ENCODE measurements around the gene POFUT2. TPM values are rescaled to one million over a fixed set of nuclear protein-coding genes. Genes with fewer than 3 reads are reported as not detected.

POFUT2 gene
- total RNA-seq, 4 donors from 2014 or later: 4.8 to 11.0 (median 5.9) TPM

- intact Hi-C loops (cut with DNase I; ENCODE audit: low total_unique reads) (no loop called here), in situ Hi-C loops (cut with MboI; ENCODE audit: low sequenced_read_pairs in 4 of 4) (no loop called here)
- ATAC-seq: no peak
- Histone ChIP-seq H3K4me1 (no peaks in the 10 kb centered on the region), H3K4me3 (no peak overlapping the region), H3K27me3 (no peaks in the 10 kb centered on the region), H3K9me3 (peaks cover 0 to 9% (median 0%) of the 10 kb centered on the region in 3 donors), H3K27ac (no peak overlapping the region), H3K36me3 (peaks cover 0 to 44% of the 10 kb centered on the region in 2 donors)
- TF ChIP-seq CTCF (IDR thresholded peaks at IDR 0.05 in 4 of 5, conservative IDR thresholded peaks at IDR 0.05 in 1 of 5) (no peak), POLR2A (IDR thresholded peaks at IDR 0.05) (no peak)
- no peak for DNase-seq
These were observed 68.2 kb downstream of the POFUT2 start for GRCh38 chr21:45219517-45219916.

- Histone ChIP-seq H3K27me3 (no peaks in the 10 kb centered on the region), H3K9me3 (peaks cover 0 to 9% (median 0%) of the 10 kb centered on the region in 3 donors), H3K36me3 (peaks cover 0 to 33% of the 10 kb centered on the region in 2 donors), H3K4me3 (no peak overlapping the region), H3K4me1 (no peaks in the 10 kb centered on the region), H3K27ac (no peak overlapping the region)
- intact Hi-C loops (cut with DNase I; ENCODE audit: low total_unique reads): no loop called here
- DNase-seq: no peak
- in situ Hi-C loops (cut with MboI; ENCODE audit: low sequenced_read_pairs in 4 of 4): no loop called here
- TF ChIP-seq POLR2A (IDR thresholded peaks at IDR 0.05) (no peak), CTCF (IDR thresholded peaks at IDR 0.05 in 4 of 5, conservative IDR thresholded peaks at IDR 0.05 in 1 of 5) (no peak)
- no peak for ATAC-seq
These were observed 70.7 kb downstream of the POFUT2 start for GRCh38 chr21:45217010-45217409.

- Histone ChIP-seq H3K9me3 (peaks cover 0 to 9% (median 0%) of the 10 kb centered on the region in 3 donors), H3K4me1 (no peaks in the 10 kb centered on the region), H3K27ac (no peak overlapping the region), H3K27me3 (no peaks in the 10 kb centered on the region), H3K36me3 (peaks cover 0 to 22% of the 10 kb centered on the region in 2 donors), H3K4me3 (no peak overlapping the region)
- ATAC-seq (no peak), DNase-seq (no peak)
- in situ Hi-C loops (cut with MboI; ENCODE audit: low sequenced_read_pairs in 4 of 4): no loop called here
- intact Hi-C loops (cut with DNase I; ENCODE audit: low total_unique reads): no loop called here
- TF ChIP-seq CTCF (IDR thresholded peaks at IDR 0.05 in 4 of 5, conservative IDR thresholded peaks at IDR 0.05 in 1 of 5) (no peak), POLR2A (IDR thresholded peaks at IDR 0.05) (no peak)
These were observed 72.5 kb downstream of the POFUT2 start for GRCh38 chr21:45215213-45215612.

Other genes with a start within 250 kb of the POFUT2 start
- 10 to 100 TPM in 1 of 4 donors, 1 to 10 TPM in 3; 5.9 to 11.5 (median 6.9) TPM for gene ADARB1, start 213.3 kb downstream of the POFUT2 start, total RNA-seq
- gene COL18A1, start 117.3 kb upstream of the POFUT2 start, total RNA-seq: 10 to 100 TPM; 16.4 to 42.2 (median 20.7) TPM

All from gastrocnemius medialis (tissue), 4 donors.